Uterus (tissue), 4 donors: Measurements from ENCODE around the gene SORBS1. TPM values are rescaled to one million over a fixed set of nuclear protein-coding genes. Genes with fewer than 3 reads are reported as not detected.
A peak's percentile ranks its signal among the peaks of the same experiment; 100 is the strongest.

ENCODE experiments used
- DNase-seq, 2 donors: peaks; one replicate each; pipeline ENCODE4 v3.0.0-alpha.2; 2019 to 2020
- H3K27ac ChIP-seq, 2 donors: fragments of 200-600 bp; sonication (generic); 1 replicate in 1 of 2; 2 replicates in 1 of 2; pipeline ENCODE4 v1.5.1; 2016 to 2018
- H3K27me3 ChIP-seq, 2 donors: fragments of 200-600 bp; sonication (generic); one replicate each; pipeline ENCODE4 v1.5.1; 2018 to 2019; ENCODE audit warnings: control low read depth in 1 of 2
- H3K36me3 ChIP-seq, 2 donors: fragments of 200-600 bp; sonication (generic); one replicate each; pipeline ENCODE4 v1.5.1; 2019; ENCODE audit warnings: control low read depth in 1 of 2
- H3K4me1 ChIP-seq, 2 donors: fragments of 200-600 bp; sonication (generic); one replicate each; pipeline ENCODE4 v1.5.1; 2018 to 2019; ENCODE audit warnings: control low read depth in 1 of 2
- H3K4me3 ChIP-seq, 2 donors: fragments of 200-600 bp; sonication (generic); 1 replicate in 1 of 2; 2 replicates in 1 of 2; pipeline ENCODE4 v1.5.1; 2018 to 2019; ENCODE audit warnings: mild to moderate bottlenecking in 1 of 2
- H3K9me3 ChIP-seq, 2 donors: fragments of 200-600 bp; sonication (generic); one replicate each; pipeline ENCODE4 v1.5.1; 2019; ENCODE audit warnings: control low read depth in 1 of 2
- POLR2A ChIP-seq, 2 donors: fragments of 450-650 bp; IDR thresholded peaks; one replicate each; pipeline ENCODE4 v1.6.1; 2016; ENCODE audit warnings: antibody characterized with exemption in 2 of 2, mild to moderate bottlenecking in 1 of 2, moderate library complexity in 1 of 2
- intact Hi-C: fragments of 100-400 bp; cut with DNase I; formaldehyde crosslinking; loops from one replicate; pipeline ENCODE4 v1.15.1; 2023; ENCODE audit warnings: low total_unique reads
- total RNA-seq, 4 donors: library from RNA; depleted of rRNA in 3 of 4; stranded (reverse); fragments of >200 nt in 3 of 4; gene quantifications; one replicate each; pipeline versions ENCODE4 v1.1.0 to v1.2.4, GENCODE V29; 2014 to 2023
- TF ChIP-seq, protein P1 (sequence below), 4 experiments: fragments of 200-600 bp in 2 of 4; fragments of 450-650 bp in 2 of 4; sonication (generic) in 2 of 4; IDR thresholded peaks; one replicate each; pipeline ENCODE4 v1.5.1; 2016 to 2019; ENCODE audit warnings: antibody characterized with exemption in 4 of 4, mild to moderate bottlenecking in 2 of 4, moderate library complexity in 1 of 4
- donor health status: DM: yes; HTN: yes; CAD: no.

The SORBS1 gene
- total RNA-seq, 4 donors from 2014 or later = 89.9 to 422 (median 271) TPM

DNA sequence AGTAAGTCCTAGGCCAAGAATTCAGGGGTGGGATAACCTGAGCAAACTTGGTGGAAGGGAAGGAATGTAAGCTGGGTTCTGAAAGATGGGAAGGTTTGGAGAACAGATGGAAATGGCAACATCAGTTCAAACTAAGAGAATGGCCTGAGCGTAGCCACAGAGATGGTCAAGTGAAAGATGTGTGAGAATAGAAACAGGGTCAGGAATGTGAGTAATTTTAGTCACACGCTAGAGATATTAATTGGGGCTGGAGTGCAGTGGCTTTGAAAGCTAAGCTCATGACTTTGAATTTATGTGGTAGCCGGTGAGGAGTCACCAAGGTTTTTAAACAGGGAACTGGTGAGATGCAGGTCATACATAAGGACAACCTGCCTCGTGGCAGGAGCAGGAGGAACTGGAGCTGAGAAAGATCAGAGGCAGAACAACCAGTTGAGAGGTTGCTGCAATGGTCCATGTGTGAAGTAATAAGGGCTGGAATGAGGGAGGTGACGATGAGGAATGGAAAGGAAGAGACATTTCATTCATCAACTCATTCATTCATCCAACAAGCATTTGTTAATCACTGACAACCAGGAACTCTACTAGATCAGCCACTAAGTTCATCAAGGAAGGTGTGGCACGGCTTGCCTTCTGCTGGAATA is 12.9 kb upstream of the SORBS1 start:
- intact Hi-C loops = no loop called here
- H3K27ac ChIP-seq = no peak overlapping the region
- H3K4me3 ChIP-seq = no peak overlapping the region
- no peaks in the 10 kb centered on the region for H3K9me3 ChIP-seq
- H3K4me1 ChIP-seq = no peaks in the 10 kb centered on the region
- H3K27me3 ChIP-seq = no peaks in the 10 kb centered on the region
- no peak for DNase-seq
- no peaks in the 10 kb centered on the region for H3K36me3 ChIP-seq
- TF ChIP-seq POLR2A (IDR thresholded peaks at IDR 0.05) = no peak
- TF ChIP-seq, protein P1, sequence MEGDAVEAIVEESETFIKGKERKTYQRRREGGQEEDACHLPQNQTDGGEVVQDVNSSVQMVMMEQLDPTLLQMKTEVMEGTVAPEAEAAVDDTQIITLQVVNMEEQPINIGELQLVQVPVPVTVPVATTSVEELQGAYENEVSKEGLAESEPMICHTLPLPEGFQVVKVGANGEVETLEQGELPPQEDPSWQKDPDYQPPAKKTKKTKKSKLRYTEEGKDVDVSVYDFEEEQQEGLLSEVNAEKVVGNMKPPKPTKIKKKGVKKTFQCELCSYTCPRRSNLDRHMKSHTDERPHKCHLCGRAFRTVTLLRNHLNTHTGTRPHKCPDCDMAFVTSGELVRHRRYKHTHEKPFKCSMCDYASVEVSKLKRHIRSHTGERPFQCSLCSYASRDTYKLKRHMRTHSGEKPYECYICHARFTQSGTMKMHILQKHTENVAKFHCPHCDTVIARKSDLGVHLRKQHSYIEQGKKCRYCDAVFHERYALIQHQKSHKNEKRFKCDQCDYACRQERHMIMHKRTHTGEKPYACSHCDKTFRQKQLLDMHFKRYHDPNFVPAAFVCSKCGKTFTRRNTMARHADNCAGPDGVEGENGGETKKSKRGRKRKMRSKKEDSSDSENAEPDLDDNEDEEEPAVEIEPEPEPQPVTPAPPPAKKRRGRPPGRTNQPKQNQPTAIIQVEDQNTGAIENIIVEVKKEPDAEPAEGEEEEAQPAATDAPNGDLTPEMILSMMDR (IDR thresholded peaks at IDR 0.05) = no peak

DNA sequence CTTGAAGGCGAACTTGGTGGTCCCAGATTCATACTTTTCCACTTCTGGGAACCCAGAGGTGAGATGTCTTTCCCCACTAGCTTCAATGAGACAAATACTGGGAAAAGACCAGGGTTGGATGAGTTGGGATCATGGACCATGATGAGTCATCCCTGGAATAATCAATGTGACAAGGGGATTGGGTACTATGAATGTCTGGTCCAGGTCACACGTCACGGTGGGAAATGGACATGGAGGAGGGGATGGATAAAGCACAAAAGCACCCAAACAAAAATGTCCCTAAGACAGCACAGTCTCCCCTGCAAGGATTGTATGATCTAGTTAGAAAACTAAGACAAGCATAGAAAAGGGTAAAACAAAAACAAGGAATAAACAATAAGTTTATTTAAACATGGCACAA is 12.4 kb upstream of the SORBS1 start:
- no peaks in the 10 kb centered on the region for H3K9me3 ChIP-seq
- no peaks in the 10 kb centered on the region for H3K36me3 ChIP-seq
- intact Hi-C loops = no loop called here
- no peaks in the 10 kb centered on the region for H3K4me1 ChIP-seq
- no peak for DNase-seq
- no peak overlapping the region for H3K4me3 ChIP-seq
- no peak overlapping the region for H3K27ac ChIP-seq
- H3K27me3 ChIP-seq = no peaks in the 10 kb centered on the region
- no peak for TF ChIP-seq POLR2A (IDR thresholded peaks at IDR 0.05)
- TF ChIP-seq, protein P1 (IDR thresholded peaks at IDR 0.05) = no peak

DNA sequence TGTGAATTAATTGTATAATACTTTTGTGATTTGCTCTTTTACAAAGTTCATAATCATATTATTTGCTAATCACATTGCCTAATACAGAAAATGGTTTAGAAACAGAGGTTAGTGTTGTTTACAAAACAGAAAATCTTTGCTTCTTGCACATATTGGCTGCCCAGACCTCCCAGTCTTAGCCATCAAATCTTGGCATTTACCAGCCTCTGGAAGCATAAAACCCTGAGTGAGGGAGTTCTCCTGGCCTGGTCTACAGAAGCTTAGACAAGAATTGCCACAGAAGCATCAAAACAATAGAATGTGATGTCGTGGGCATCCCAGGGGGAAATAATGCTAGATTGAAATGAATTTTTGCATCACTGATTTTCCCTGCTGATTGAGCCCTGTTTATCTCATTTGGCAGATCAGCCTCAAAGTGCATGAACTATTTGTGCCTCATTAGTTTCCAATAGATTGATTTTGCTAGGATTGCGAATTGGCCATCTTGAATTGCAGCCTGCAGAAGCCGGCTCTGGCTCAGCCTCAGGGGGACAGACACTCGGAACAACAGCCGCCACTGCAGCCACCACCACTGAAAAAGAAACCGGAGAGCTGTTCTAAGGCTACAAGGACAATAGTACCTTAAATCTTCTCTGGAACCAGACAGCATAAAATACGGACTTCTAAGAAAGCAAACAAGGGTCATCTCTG is 11.1 kb upstream of the SORBS1 start:
- H3K4me3 ChIP-seq = no peak overlapping the region
- H3K27ac ChIP-seq = no peak overlapping the region
- H3K36me3 ChIP-seq = no peaks in the 10 kb centered on the region
- intact Hi-C loops = no loop called here
- H3K9me3 ChIP-seq = no peaks in the 10 kb centered on the region
- H3K27me3 ChIP-seq = no peaks in the 10 kb centered on the region
- TF ChIP-seq, protein P1 (IDR thresholded peaks at IDR 0.05) = no peak
- TF ChIP-seq POLR2A (IDR thresholded peaks at IDR 0.05) = no peak
- DNase-seq = no peak
- no peaks in the 10 kb centered on the region for H3K4me1 ChIP-seq

DNA sequence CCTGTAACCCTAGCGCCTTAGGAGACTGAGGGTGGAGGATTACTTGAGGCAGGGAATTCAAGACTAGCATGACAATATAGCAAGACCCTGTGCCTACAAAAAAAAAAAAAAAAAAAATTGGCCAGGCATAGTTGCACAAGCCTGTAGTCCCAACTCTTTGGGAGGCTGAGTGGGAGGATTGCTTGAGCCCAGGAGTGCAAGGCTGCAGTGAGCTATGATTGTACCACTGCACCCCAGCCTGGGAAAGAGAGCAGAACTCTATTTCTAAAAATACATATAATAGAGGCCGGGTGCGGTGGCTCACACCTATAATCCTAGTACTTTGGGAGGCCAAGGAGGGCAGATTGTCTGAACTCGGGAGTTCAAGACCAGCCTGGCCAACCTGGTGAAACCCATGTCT is 10.2 kb upstream of the SORBS1 start:
- no peak for TF ChIP-seq POLR2A (IDR thresholded peaks at IDR 0.05)
- TF ChIP-seq, protein P1 (IDR thresholded peaks at IDR 0.05) = no peak
- no peak for DNase-seq
- no peaks in the 10 kb centered on the region for H3K36me3 ChIP-seq
- no peak overlapping the region for H3K4me3 ChIP-seq
- H3K27me3 ChIP-seq = no peaks in the 10 kb centered on the region
- intact Hi-C loops = no loop called here
- no peaks in the 10 kb centered on the region for H3K9me3 ChIP-seq
- peak overlapping the region in 1 of 2 donors; percentile 39 for H3K27ac ChIP-seq
- H3K4me1 ChIP-seq = no peaks in the 10 kb centered on the region

DNA sequence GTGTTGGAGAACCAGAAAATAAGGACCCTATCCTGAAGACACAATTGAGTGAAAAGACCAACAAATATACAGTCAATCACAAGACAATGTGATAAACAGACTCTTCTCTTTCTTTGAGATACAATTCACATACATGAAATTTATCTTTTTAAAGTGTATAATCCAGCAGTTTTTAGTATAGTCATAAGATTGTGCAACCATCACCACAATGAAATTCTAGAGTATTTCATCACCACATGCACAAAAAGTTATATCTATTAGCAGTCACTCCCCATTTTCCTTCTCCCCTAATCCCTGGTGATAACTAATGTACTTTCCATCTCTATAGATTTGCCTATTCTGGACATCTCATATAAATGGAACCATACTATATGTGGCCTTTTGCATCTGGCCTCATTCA is 8.2 kb upstream of the SORBS1 start:
- Histone ChIP-seq H3K36me3 (no peaks in the 10 kb centered on the region), H3K27me3 (no peaks in the 10 kb centered on the region), H3K4me3 (no peak overlapping the region), H3K27ac (peak overlapping the region in 1 of 2 donors; percentile 6), H3K4me1 (no peaks in the 10 kb centered on the region), H3K9me3 (no peaks in the 10 kb centered on the region)
- intact Hi-C loops = no loop called here
- no peak for DNase-seq
- TF ChIP-seq, protein P1 (IDR thresholded peaks at IDR 0.05) = no peak
- TF ChIP-seq POLR2A (IDR thresholded peaks at IDR 0.05) = no peak
